Bronchial epithelial cell (primary cell): Measurements from ENCODE around the gene FARP2. TPM values are rescaled to one million over a fixed set of nuclear protein-coding genes. Genes with fewer than 3 reads are reported as not detected.
"Not testable (repeated sequence)": the region's sequence is repeated elsewhere in the genome, so short reads cannot be mapped to it uniquely, and the experiment has no call there.

Experiments
- DNase-seq: peaks from one replicate; pipeline ENCODE4 v3.0.0-alpha.2; 2010; ENCODE audit warnings: low read depth
- FAIRE-seq: peaks from 2 replicates; lab custom pipeline; 2011; peaks lifted over from hg19 to GRCh38; lab: Jason Lieb, UNC
- H3K27me3 ChIP-seq: 2 replicates; pipeline ENCODE4 v1.5.1; 2011; ENCODE audit warnings: low read length; ENCODE audit not compliant: control insufficient read depth, insufficient read depth
- H3K36me3 ChIP-seq: 2 replicates; pipeline ENCODE4 v1.5.1; 2011; ENCODE audit warnings: low read length; ENCODE audit not compliant: control insufficient read depth, insufficient read depth
- H3K4me3 ChIP-seq: 2 replicates; pipeline ENCODE4 v1.5.1; 2011; ENCODE audit warnings: mild to moderate bottlenecking, low read depth, low read length, control low read depth
- total RNA-seq: library from RNA; depleted of rRNA; stranded (reverse); fragments of >200 nt; gene quantifications from 2 replicates; pipeline ENCODE4 v1.2.1, GENCODE V29; 2014
- TF ChIP-seq, protein P1 (sequence below): IDR thresholded peaks from 2 replicates; pipeline ENCODE4 v1.5.1; 2011; ENCODE audit warnings: mild to moderate bottlenecking, moderate library complexity, low read length, control low read depth, inconsistent platforms; ENCODE audit not compliant: insufficient read depth, severe bottlenecking

The FARP2 gene
- total RNA-seq, 1 donor from 2014 or later = 25.0 TPM

GRCh38 chr2:241376808-241377207 lies 20.7 kb downstream of the FARP2 start:
- no peak for FAIRE-seq
- TF ChIP-seq, protein P1, sequence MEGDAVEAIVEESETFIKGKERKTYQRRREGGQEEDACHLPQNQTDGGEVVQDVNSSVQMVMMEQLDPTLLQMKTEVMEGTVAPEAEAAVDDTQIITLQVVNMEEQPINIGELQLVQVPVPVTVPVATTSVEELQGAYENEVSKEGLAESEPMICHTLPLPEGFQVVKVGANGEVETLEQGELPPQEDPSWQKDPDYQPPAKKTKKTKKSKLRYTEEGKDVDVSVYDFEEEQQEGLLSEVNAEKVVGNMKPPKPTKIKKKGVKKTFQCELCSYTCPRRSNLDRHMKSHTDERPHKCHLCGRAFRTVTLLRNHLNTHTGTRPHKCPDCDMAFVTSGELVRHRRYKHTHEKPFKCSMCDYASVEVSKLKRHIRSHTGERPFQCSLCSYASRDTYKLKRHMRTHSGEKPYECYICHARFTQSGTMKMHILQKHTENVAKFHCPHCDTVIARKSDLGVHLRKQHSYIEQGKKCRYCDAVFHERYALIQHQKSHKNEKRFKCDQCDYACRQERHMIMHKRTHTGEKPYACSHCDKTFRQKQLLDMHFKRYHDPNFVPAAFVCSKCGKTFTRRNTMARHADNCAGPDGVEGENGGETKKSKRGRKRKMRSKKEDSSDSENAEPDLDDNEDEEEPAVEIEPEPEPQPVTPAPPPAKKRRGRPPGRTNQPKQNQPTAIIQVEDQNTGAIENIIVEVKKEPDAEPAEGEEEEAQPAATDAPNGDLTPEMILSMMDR = no peak

DNA sequence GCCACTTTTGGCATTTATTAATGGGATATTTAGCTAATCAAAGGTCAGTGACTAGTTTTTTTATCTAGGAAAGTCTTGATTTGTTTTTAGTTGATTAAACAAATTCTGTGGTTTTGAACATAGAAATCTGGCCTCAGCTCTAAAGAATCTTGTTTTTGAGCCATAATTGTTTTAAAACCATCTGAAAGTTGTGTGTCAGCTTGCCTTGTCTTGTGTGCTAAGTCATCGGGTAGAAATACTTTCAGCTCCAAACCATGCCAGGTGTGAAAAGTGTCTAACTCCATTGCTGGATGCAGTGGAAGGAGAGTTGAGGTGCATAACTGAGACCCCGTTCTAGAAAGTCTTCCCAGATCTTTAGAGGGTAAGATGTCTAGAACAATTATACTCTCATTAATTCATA lies 22.7 kb downstream of the FARP2 start:
- DNase-seq = no peak
- Histone ChIP-seq H3K36me3 (peaks cover 9% of the 10 kb centered on the region), H3K4me3 (no peak overlapping the region), H3K27me3 (no peaks in the 10 kb centered on the region)
- no peak for FAIRE-seq
- TF ChIP-seq, protein P1 = no peak

More at GRCh38 chr2:241376808-241377207, 20.7 kb downstream of the FARP2 start:
- no peak for DNase-seq
- no peak overlapping the region for H3K4me3 ChIP-seq
- H3K36me3 ChIP-seq = peaks cover 3% of the 10 kb centered on the region
- no peaks in the 10 kb centered on the region for H3K27me3 ChIP-seq

- Histone ChIP-seq H3K4me3 (no peak overlapping the region), H3K36me3 (peaks cover 9% of the 10 kb centered on the region), H3K27me3 (no peaks in the 10 kb centered on the region)
- FAIRE-seq = no peak
- DNase-seq = no peak
- TF ChIP-seq, protein P1 = no peak
Observed at GRCh38 chr2:241379481-241380480, 23.7 kb downstream of the FARP2 start.

GRCh38 chr2:241381872-241382271 lies 25.8 kb downstream of the FARP2 start:
- TF ChIP-seq, protein P1 = no peak
- Histone ChIP-seq H3K4me3 (no peak overlapping the region), H3K27me3 (no peaks in the 10 kb centered on the region), H3K36me3 (peaks cover 11% of the 10 kb centered on the region)
- DNase-seq (no peak), FAIRE-seq (no peak)

- not testable (repeated sequence) for FAIRE-seq, H3K27me3 ChIP-seq
Observed at GRCh38 chr2:241385450-241385849, 29.4 kb downstream of the FARP2 start.

GRCh38 chr2:241386519-241386918 lies 30.4 kb downstream of the FARP2 start:
- Histone ChIP-seq H3K4me3 (no peak overlapping the region), H3K36me3 (peaks cover 8% of the 10 kb centered on the region), H3K27me3 (no peaks in the 10 kb centered on the region)
- FAIRE-seq = no peak
- DNase-seq = no peak
- TF ChIP-seq, protein P1 = no peak

More at GRCh38 chr2:241385450-241385849, 29.4 kb downstream of the FARP2 start:
- H3K4me3 ChIP-seq, H3K36me3 ChIP-seq, DNase-seq: not testable (repeated sequence)
